ENCODE data around the gene PDE7B.

GRCh38 chr6:135955099-135955498 lies 103.6 kb downstream of the PDE7B start:
- TF ChIP-seq CTCF (IDR thresholded peaks at IDR 0.05) (no peak), NR2C2 (CRISPR knock-in tag; IDR thresholded peaks at IDR 0.05) (no peak), HMGXB4 (CRISPR knock-in tag; IDR thresholded peaks at IDR 0.05) (no peak), NR1H2 (CRISPR knock-in tag; IDR thresholded peaks at IDR 0.05) (no peak), STAT6 (CRISPR knock-in tag; conservative IDR thresholded peaks at IDR 0.05; ENCODE audit: low read depth) (no peak), ZNF121 (CRISPR knock-in tag; IDR thresholded peaks at IDR 0.05) (no peak), USF2 (CRISPR knock-in tag; IDR thresholded peaks at IDR 0.05) (no peak), CREB1 (CRISPR knock-in tag; IDR thresholded peaks at IDR 0.05) (no peak), ERG (CRISPR knock-in tag; IDR thresholded peaks at IDR 0.05) (no peak)

Data from WTC11 (cell line).